H9 (cell line): ENCODE measurements around the gene ASIC3. TPM values are rescaled to one million over a fixed set of nuclear protein-coding genes. Genes with fewer than 3 reads are reported as not detected.

Experiments
- DNase-seq: peaks from one replicate; pipeline ENCODE4 v3.0.0-alpha.2; 2017
- H2AFZ ChIP-seq: one replicate; pipeline ENCODE4 v1.6.1; 2013; ENCODE audit warnings: mild to moderate bottlenecking, low read length, control low read depth, moderate library complexity
- H2AK5ac ChIP-seq: 2 replicates; pipeline ENCODE4 v1.6.1; 2013; ENCODE audit warnings: low read length, control low read depth, mixed read lengths; ENCODE audit not compliant: insufficient read length
- H2BK120ac ChIP-seq: one replicate; pipeline ENCODE4 v1.6.1; 2013; ENCODE audit warnings: low read depth, mild to moderate bottlenecking, low read length, control low read depth, inconsistent platforms; ENCODE audit not compliant: poor library complexity, severe bottlenecking
- H2BK12ac ChIP-seq: 2 replicates; pipeline ENCODE4 v1.6.1; 2013; ENCODE audit warnings: low read length, control low read depth, mixed read lengths, low read depth; ENCODE audit not compliant: insufficient read length
- H2BK15ac ChIP-seq: 2 replicates; pipeline ENCODE4 v1.6.1; 2013; ENCODE audit warnings: low read depth, low read length, control low read depth
- H2BK20ac ChIP-seq: one replicate; pipeline ENCODE4 v1.6.1; 2013; ENCODE audit warnings: low read depth, mild to moderate bottlenecking, low read length, control low read depth, inconsistent platforms; ENCODE audit not compliant: poor library complexity, severe bottlenecking
- H2BK5ac ChIP-seq: 2 replicates; pipeline ENCODE4 v1.6.1; 2013; ENCODE audit warnings: low read length, control low read depth, mixed read lengths; ENCODE audit not compliant: insufficient read length
- H3K14ac ChIP-seq: 2 replicates; pipeline ENCODE4 v1.6.1; 2013; ENCODE audit warnings: low read length, control low read depth; ENCODE audit not compliant: insufficient read depth
- H3K18ac ChIP-seq: 2 replicates; pipeline ENCODE4 v1.6.1; 2013; ENCODE audit warnings: low read depth, mild to moderate bottlenecking, mixed read lengths, low read length, control low read depth; ENCODE audit not compliant: insufficient read length
- H3K23ac ChIP-seq: 2 replicates; pipeline ENCODE4 v1.6.1; 2013; ENCODE audit warnings: low read length, control low read depth, mixed read lengths, low read depth; ENCODE audit not compliant: insufficient read length
- H3K23me2 ChIP-seq: 2 replicates; pipeline ENCODE4 v1.6.1; 2013; ENCODE audit warnings: low read depth, mild to moderate bottlenecking, mixed read lengths, low read length, control low read depth; ENCODE audit not compliant: insufficient read length, poor library complexity, severe bottlenecking
- H3K27ac ChIP-seq: 2 replicates; pipeline ENCODE4 v1.5.1; 2013; ENCODE audit warnings: low read length, control low read depth, mixed read lengths, low read depth; ENCODE audit not compliant: insufficient read length
- H3K27me3 ChIP-seq: 2 replicates; pipeline ENCODE4 v1.6.1; 2013; ENCODE audit warnings: low read length, control low read depth, inconsistent platforms; ENCODE audit not compliant: insufficient read depth
- H3K4ac ChIP-seq: 2 replicates; pipeline ENCODE4 v1.6.1; 2013; ENCODE audit warnings: low read depth, mild to moderate bottlenecking, control low read depth, inconsistent platforms, low read length, moderate library complexity
- H3K4me1 ChIP-seq: 2 replicates; pipeline ENCODE4 v1.6.1; 2013; ENCODE audit warnings: low read length, control low read depth, inconsistent platforms; ENCODE audit not compliant: insufficient read depth
- H3K4me2 ChIP-seq: 2 replicates; pipeline ENCODE4 v1.6.1; 2013; ENCODE audit warnings: low read length, control low read depth, mixed read lengths; ENCODE audit not compliant: insufficient read length, insufficient read depth
- H3K56ac ChIP-seq: 2 replicates; pipeline ENCODE4 v1.6.1; 2013; ENCODE audit warnings: low read depth, mild to moderate bottlenecking, mixed read lengths, low read length, control low read depth; ENCODE audit not compliant: insufficient read length
- H3K79me1 ChIP-seq: 2 replicates; pipeline ENCODE4 v1.6.1; 2013; ENCODE audit warnings: low read depth, mild to moderate bottlenecking, moderate library complexity, low read length, control low read depth, inconsistent platforms; ENCODE audit not compliant: insufficient read depth, poor library complexity, severe bottlenecking
- H3K79me2 ChIP-seq: 2 replicates; pipeline ENCODE4 v1.6.1; 2013; ENCODE audit warnings: low read length, control low read depth, inconsistent platforms; ENCODE audit not compliant: insufficient read depth
- H3K9ac ChIP-seq: 2 replicates; pipeline ENCODE4 v1.6.1; 2013; ENCODE audit warnings: low read length, control low read depth, mixed read lengths; ENCODE audit not compliant: insufficient read length; ENCODE audit errors: extremely low read depth
- H3K9me3 ChIP-seq: one replicate; pipeline ENCODE4 v1.6.1; 2013; ENCODE audit warnings: low read depth, low read length, inconsistent platforms; ENCODE audit not compliant: control insufficient read depth
- H3T11ph ChIP-seq: one replicate; pipeline ENCODE4 v1.6.1; 2013; ENCODE audit warnings: mild to moderate bottlenecking, low read length, control low read depth, inconsistent platforms
- H4K20me1 ChIP-seq: one replicate; pipeline ENCODE4 v1.6.1; 2013; ENCODE audit not compliant: control insufficient read depth, insufficient read length, insufficient read depth
- H4K5ac ChIP-seq: 2 replicates; pipeline ENCODE4 v1.6.1; 2013; ENCODE audit warnings: low read depth, mild to moderate bottlenecking, mixed read lengths, low read length, control low read depth; ENCODE audit not compliant: insufficient read length
- H4K8ac ChIP-seq: replicated peaks from 2 replicates; pipeline ENCODE4 v1.6.1; 2013; ENCODE audit warnings: low read length, control low read depth, mixed read lengths, low read depth; ENCODE audit not compliant: insufficient read length
- H4K91ac ChIP-seq: 2 replicates; pipeline ENCODE4 v1.6.1; 2013; ENCODE audit warnings: low read depth, mild to moderate bottlenecking, moderate library complexity, mixed read lengths, low read length, control low read depth; ENCODE audit not compliant: insufficient read length
- H3K27ac Mint-ChIP-seq, 3 experiments: 2 replicates in 2 of 3; 3 replicates in 1 of 3; pipeline ENCODE4 v1.8.0; 2020 to 2021; ENCODE audit warnings: mixed read lengths in 3 of 3, mild to moderate bottlenecking in 1 of 3, moderate library complexity in 1 of 3
- H3K27me3 Mint-ChIP-seq: 2 replicates; pipeline ENCODE4 v1.8.0; 2021; ENCODE audit warnings: low read depth, mild to moderate bottlenecking, moderate library complexity, mixed read lengths
- H3K36me3 Mint-ChIP-seq, 3 experiments: 2 replicates in 2 of 3; 3 replicates in 1 of 3; pipeline ENCODE4 v1.8.0; 2020 to 2021; ENCODE audit warnings: low read depth in 3 of 3, mixed read lengths in 3 of 3; ENCODE audit not compliant: insufficient read depth in 1 of 3
- H3K4me1 Mint-ChIP-seq, 2 experiments: 2 replicates each; pipeline ENCODE4 v1.8.0; 2020; ENCODE audit warnings: mixed read lengths in 2 of 2
- H3K4me3 Mint-ChIP-seq, 2 experiments: 2 replicates in 1 of 2; 3 replicates in 1 of 2; pipeline ENCODE4 v1.8.0; 2020 to 2021; ENCODE audit warnings: mild to moderate bottlenecking in 2 of 2, mixed read lengths in 2 of 2, moderate library complexity in 1 of 2
- H3K9me3 Mint-ChIP-seq, 2 experiments: 2 replicates in 1 of 2; 3 replicates in 1 of 2; pipeline ENCODE4 v1.8.0; 2020; ENCODE audit warnings: mild to moderate bottlenecking in 2 of 2, mixed read lengths in 2 of 2, moderate library complexity in 1 of 2
- CTCF ChIP-seq: fragments of 200-600 bp; sonication (generic); conservative IDR thresholded peaks from 3 replicates; pipeline ENCODE4 v1.8.0; 2021; ENCODE audit warnings: antibody characterized with exemption, mild to moderate bottlenecking
- WGBS: extraction: QIAGEN DNeasy Blood & Tissue Kit; methylation state at CpG from one replicate; pipeline ENCODE4 v1.1.7; 2013; ENCODE audit warnings: missing lambda C conversion rate, low lambda C conversion rate, mixed read lengths; ENCODE audit not compliant: insufficient read length; ENCODE audit errors: extremely low coverage; 5-methylcytosine and 5-hydroxymethylcytosine counted together
- total RNA-seq: library from RNA; stranded (reverse); gene quantifications from 2 replicates; pipeline ENCODE4 v1.2.1, GENCODE V29; 2021

The ASIC3 gene
- total RNA-seq, 1 experiment from 2014 or later, result 1.7 TPM

- peaks cover 40 to 52% of the 10 kb centered on the region in 2 experiments for H3K4me1 Mint-ChIP-seq
- H3K14ac ChIP-seq, result peak within 1 kb of the TSS; percentile 37; the same call in 1 of the 2 replicates
- no peaks in the 10 kb centered on the region for H4K20me1 ChIP-seq
These were observed 11.2 kb downstream of the ASIC3 start, which contains the start of gene SLC4A2 for GRCh38 chr7:151059367-151060112. Gene SLC4A2, plus strand, starts transcription at chr7:151059589. Its CDS starts 2,399 bp downstream, at chr7:151061988.

More at GRCh38 chr7:151059367-151060112, 11.2 kb downstream of the ASIC3 start, which contains the start of gene SLC4A2:
- Histone ChIP-seq H3K4me1 (peaks cover 8% of the 10 kb centered on the region), H3K4ac (no peak within 1 kb of the TSS), H3K23ac (no peak within 1 kb of the TSS), H3K9ac (peak within 1 kb of the TSS; percentile 52), H3K27me3 (no peaks in the 10 kb centered on the region; the same call in 1 of the 2 replicates), H3K56ac (no peak within 1 kb of the TSS), H3T11ph (no peak within 1 kb of the TSS), H2BK20ac (no peak within 1 kb of the TSS), H4K5ac (no peak within 1 kb of the TSS), H2BK15ac (no peak within 1 kb of the TSS), H4K8ac (no peak within 1 kb of the TSS), H3K18ac (no peak within 1 kb of the TSS), H2BK5ac (no peak within 1 kb of the TSS), H3K23me2 (peaks cover 41% of the 10 kb centered on the region), H3K27ac (no peak within 1 kb of the TSS), H3K4me2 (peak within 1 kb of the TSS; percentile 58), H4K91ac (no peak within 1 kb of the TSS), H2BK12ac (no peak within 1 kb of the TSS), H2BK120ac (no peak within 1 kb of the TSS), H3K9me3 (no peaks in the 10 kb centered on the region), H3K79me2 (no peaks in the 10 kb centered on the region), H2AFZ (no peak within 1 kb of the TSS), H3K79me1 (no peaks in the 10 kb centered on the region), H2AK5ac (no peak within 1 kb of the TSS)
- peak; percentile 61 for TF ChIP-seq CTCF
- peak; percentile 69 for DNase-seq
- Mint-ChIP-seq H3K9me3 (no peaks in the 10 kb centered on the region; a peak in 1 of 5 replicates), H3K27me3 (peaks cover 18% of the 10 kb centered on the region), H3K27ac (peak within 1 kb of the TSS in 2 of 3 experiments; percentile 82 to 93; a peak in 4 of 7 replicates), H3K4me3 (peak within 1 kb of the TSS; percentile 78 to 91), H3K36me3 (peaks cover 0 to 9% (median 6%) of the 10 kb centered on the region in 3 experiments; a peak in 6 of 7 replicates)
- WGBS, result no CpG with 5 or more reads among the region's 75 CpGs
